Uterus (tissue), 2 donors: ENCODE results near the gene GGT5.

Experiments used
- POLR2A ChIP-seq, 2 donors: fragments of 450-650 bp; IDR thresholded peaks; one replicate each; pipeline ENCODE4 v1.6.1; 2016; ENCODE audit warnings: antibody characterized with exemption in 2 of 2, mild to moderate bottlenecking in 1 of 2, moderate library complexity in 1 of 2
- TF ChIP-seq, protein P1 (sequence below), 4 experiments: fragments of 200-600 bp in 2 of 4; fragments of 450-650 bp in 2 of 4; sonication (generic) in 2 of 4; IDR thresholded peaks; one replicate each; pipeline ENCODE4 v1.5.1; 2016 to 2019; ENCODE audit warnings: antibody characterized with exemption in 4 of 4, mild to moderate bottlenecking in 2 of 4, moderate library complexity in 1 of 4

- TF ChIP-seq, protein P1, sequence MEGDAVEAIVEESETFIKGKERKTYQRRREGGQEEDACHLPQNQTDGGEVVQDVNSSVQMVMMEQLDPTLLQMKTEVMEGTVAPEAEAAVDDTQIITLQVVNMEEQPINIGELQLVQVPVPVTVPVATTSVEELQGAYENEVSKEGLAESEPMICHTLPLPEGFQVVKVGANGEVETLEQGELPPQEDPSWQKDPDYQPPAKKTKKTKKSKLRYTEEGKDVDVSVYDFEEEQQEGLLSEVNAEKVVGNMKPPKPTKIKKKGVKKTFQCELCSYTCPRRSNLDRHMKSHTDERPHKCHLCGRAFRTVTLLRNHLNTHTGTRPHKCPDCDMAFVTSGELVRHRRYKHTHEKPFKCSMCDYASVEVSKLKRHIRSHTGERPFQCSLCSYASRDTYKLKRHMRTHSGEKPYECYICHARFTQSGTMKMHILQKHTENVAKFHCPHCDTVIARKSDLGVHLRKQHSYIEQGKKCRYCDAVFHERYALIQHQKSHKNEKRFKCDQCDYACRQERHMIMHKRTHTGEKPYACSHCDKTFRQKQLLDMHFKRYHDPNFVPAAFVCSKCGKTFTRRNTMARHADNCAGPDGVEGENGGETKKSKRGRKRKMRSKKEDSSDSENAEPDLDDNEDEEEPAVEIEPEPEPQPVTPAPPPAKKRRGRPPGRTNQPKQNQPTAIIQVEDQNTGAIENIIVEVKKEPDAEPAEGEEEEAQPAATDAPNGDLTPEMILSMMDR (IDR thresholded peaks at IDR 0.05) = no peak
- no peak for TF ChIP-seq POLR2A (IDR thresholded peaks at IDR 0.05)
Observed at GRCh38 chr22:24289741-24290163, 44.9 kb upstream of the GGT5 start.
